MM.1S (cell line): ENCODE results near the gene OR2A5.

Experiments
- EZH2phosphoT487 ChIP-seq: fragments of 300-600 bp; sonication (generic); IDR thresholded peaks from 2 replicates; pipeline ENCODE4 v1.6.1; 2018; ENCODE audit warnings: antibody characterized with exemption, low read length
- TF ChIP-seq, protein P1 (sequence below): fragments of 300-600 bp; sonication (generic); IDR thresholded peaks from 2 replicates; pipeline ENCODE4 v1.5.1; 2016; ENCODE audit warnings: antibody characterized with exemption, low read length, mixed read lengths

DNA sequence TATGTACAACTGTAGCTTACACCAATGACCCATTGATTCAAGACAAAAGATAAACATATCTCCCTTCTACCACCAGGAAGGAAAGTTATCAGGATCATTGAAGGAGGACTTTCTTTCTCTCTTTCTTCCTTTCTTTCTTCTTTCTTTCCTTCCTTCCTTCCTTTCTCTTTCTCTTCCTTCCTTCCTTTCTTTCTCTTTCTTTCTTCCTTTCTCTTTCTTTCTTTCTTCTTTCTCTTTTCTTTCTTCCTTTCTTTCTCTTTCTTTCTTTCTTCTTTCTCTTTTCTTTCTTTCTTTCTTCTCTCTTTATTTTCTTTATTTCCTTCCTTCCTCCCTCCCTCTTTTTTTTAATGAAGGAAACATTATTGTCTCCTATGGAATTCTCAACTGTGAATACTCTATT, 50.0 kb downstream of the OR2A5 start:
- TF ChIP-seq, protein P1, sequence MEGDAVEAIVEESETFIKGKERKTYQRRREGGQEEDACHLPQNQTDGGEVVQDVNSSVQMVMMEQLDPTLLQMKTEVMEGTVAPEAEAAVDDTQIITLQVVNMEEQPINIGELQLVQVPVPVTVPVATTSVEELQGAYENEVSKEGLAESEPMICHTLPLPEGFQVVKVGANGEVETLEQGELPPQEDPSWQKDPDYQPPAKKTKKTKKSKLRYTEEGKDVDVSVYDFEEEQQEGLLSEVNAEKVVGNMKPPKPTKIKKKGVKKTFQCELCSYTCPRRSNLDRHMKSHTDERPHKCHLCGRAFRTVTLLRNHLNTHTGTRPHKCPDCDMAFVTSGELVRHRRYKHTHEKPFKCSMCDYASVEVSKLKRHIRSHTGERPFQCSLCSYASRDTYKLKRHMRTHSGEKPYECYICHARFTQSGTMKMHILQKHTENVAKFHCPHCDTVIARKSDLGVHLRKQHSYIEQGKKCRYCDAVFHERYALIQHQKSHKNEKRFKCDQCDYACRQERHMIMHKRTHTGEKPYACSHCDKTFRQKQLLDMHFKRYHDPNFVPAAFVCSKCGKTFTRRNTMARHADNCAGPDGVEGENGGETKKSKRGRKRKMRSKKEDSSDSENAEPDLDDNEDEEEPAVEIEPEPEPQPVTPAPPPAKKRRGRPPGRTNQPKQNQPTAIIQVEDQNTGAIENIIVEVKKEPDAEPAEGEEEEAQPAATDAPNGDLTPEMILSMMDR: no peak
- no peak for TF ChIP-seq EZH2phosphoT487
